ENCODE results near the gene SACS. TPM values are rescaled to one million over a fixed set of nuclear protein-coding genes. Genes with fewer than 3 reads are reported as not detected.

SACS gene
- polyA plus RNA-seq, 3 donors from 2014 or later, result 0.42 to 4.4 (median 4.0) TPM

DNA sequence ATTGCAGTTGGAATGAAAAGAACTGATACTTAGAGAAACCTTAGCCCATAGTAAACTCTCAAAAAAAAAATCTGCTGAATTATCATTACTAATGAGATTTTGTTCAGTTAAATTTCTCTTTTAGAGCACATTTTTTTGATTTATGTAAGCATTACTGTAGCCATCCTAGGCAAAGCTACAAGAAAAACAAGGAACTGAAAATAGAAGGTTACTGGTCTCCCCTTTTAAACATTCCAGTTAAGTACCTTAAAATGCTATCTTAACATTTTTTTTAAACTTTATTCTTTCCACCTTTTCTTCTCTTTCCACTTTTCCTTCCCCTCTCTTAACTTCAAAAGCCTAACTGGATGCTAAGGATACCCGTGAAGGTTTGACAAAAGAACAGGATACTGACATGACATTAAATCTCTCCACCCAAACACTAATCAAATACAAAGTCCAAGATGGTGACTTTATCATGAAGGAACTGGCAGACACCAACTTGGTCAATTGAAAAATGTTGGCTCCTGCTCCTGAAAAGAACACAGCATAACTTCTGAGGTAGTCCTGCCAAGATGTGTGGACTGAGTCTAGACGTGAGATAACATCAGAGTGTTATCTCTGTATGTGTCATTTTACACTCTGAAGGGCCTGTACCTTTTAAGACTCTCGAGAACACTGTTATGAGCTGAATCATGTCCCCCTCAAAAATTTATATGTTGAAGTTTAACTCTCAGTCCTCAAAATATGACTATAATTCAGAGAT lies 29.5 kb upstream of the SACS start:
- H3K27ac Mint-ChIP-seq, result no peak overlapping the region
- H3K4me3 Mint-ChIP-seq, result no peak overlapping the region
- H3K9me3 Mint-ChIP-seq, result no peaks in the 10 kb centered on the region
- H3K4me1 Mint-ChIP-seq, result peaks cover 5 to 19% of the 10 kb centered on the region in 2 donors
- no peaks in the 10 kb centered on the region for H3K36me3 Mint-ChIP-seq
- H3K27me3 Mint-ChIP-seq (ENCODE audit: low read depth in 3 of 3), result peaks cover 0 to 8% (median 3%) of the 10 kb centered on the region in 3 donors
- no peak for DNase-seq

DNA sequence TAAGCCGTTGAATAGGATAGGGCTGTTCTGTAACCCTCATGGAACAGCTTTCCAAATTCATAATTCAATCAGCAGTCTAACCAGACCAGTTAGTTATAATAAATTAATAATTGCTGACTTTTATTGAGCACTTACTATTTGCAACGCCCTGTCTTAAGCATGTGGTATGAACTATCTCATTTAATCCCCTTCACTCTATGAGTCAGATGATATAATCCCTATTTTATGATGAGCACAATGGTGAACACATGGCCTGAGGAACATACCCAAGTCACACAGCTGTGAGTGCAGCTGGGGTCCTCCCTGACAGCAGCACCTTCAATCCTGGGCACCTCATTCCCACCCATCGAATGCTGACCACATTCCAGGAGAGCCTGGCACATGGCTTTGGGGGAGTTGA lies 28.0 kb upstream of the SACS start:
- Mint-ChIP-seq H3K27me3 (ENCODE audit: low read depth in 3 of 3) (peaks cover 0 to 5% (median 3%) of the 10 kb centered on the region in 3 donors), H3K27ac (no peak overlapping the region), H3K9me3 (no peaks in the 10 kb centered on the region), H3K36me3 (no peaks in the 10 kb centered on the region), H3K4me3 (no peak overlapping the region), H3K4me1 (peaks cover 2 to 12% of the 10 kb centered on the region in 2 donors)
- DNase-seq, result no peak

DNA sequence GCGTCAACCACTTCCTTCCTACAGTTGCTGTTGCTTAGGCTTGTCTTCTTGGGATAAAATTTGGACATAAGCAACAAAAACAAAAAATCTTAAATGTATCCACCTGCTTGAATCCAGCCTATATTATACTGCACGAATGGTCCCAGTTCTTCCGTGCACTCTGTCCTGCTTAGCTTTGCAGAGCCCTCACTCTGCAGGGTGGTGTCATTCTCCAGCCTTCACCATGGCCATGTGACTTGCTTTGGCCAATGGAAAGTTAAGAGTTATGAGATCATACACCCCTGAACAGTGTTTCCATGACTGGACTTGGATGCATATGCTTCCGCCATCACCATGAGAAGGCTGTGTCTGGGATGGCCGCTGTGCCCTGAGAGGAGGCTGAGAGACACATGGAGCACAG lies 27.4 kb upstream of the SACS start:
- DNase-seq, result no peak
- Mint-ChIP-seq H3K4me3 (no peak overlapping the region), H3K4me1 (peaks cover under 1 to 8% of the 10 kb centered on the region in 2 donors), H3K27me3 (ENCODE audit: low read depth in 3 of 3) (peaks cover 0 to 3% (median 2%) of the 10 kb centered on the region in 3 donors), H3K27ac (no peak overlapping the region), H3K36me3 (no peaks in the 10 kb centered on the region), H3K9me3 (no peaks in the 10 kb centered on the region)

DNA sequence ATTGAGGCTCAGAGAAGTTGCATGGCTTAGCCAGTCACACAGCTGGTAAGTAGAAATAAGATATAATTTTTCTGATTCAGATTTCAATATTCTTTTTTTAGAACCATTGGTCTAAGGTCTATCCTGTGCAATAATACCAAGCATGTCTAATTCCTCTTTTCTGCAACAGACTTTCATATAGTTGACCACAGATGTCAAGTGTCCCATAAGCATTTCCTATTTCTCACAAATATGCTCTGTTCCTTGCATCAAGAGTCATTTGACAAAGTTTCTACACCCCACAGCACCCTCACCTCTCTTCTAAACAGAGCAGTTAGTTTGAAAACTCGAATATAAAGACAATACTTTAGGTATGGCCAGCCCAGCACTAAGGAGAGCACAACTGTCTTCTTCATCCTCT lies 26.8 kb upstream of the SACS start:
- H3K27ac Mint-ChIP-seq, result no peak overlapping the region
- no peaks in the 10 kb centered on the region for H3K36me3 Mint-ChIP-seq
- no peak overlapping the region for H3K4me3 Mint-ChIP-seq
- no peaks in the 10 kb centered on the region for H3K9me3 Mint-ChIP-seq
- peaks cover 0 to 3% (median 1%) of the 10 kb centered on the region in 3 donors for H3K27me3 Mint-ChIP-seq (ENCODE audit: low read depth in 3 of 3)
- peaks cover 0 to 2% of the 10 kb centered on the region in 2 donors for H3K4me1 Mint-ChIP-seq
- no peak for DNase-seq

DNA sequence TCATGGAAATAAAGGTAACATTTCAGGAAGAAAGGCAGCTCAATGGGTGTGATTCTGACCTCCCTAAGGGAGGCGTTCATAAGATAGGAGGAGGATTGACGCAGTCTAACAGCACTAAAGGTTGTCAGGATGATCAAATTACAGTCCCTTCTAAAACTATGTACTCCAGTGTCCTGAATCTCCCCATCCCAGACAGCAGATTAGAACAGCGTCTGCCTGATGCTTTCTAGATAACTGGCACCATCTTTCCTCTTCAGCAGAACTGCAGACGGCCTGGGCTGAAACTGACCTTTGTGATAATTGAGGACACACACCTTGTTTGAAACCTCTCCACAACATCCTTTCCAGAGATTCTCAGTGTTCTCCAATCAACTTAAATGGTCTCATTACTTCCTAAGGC lies 25.5 kb upstream of the SACS start:
- no peaks in the 10 kb centered on the region for H3K4me1 Mint-ChIP-seq
- H3K9me3 Mint-ChIP-seq, result no peaks in the 10 kb centered on the region
- no peaks in the 10 kb centered on the region for H3K36me3 Mint-ChIP-seq
- no peak for DNase-seq
- no peak overlapping the region for H3K27ac Mint-ChIP-seq
- H3K27me3 Mint-ChIP-seq (ENCODE audit: low read depth in 3 of 3), result peaks cover 0 to 3% (median 0%) of the 10 kb centered on the region in 3 donors
- no peak overlapping the region for H3K4me3 Mint-ChIP-seq

DNA sequence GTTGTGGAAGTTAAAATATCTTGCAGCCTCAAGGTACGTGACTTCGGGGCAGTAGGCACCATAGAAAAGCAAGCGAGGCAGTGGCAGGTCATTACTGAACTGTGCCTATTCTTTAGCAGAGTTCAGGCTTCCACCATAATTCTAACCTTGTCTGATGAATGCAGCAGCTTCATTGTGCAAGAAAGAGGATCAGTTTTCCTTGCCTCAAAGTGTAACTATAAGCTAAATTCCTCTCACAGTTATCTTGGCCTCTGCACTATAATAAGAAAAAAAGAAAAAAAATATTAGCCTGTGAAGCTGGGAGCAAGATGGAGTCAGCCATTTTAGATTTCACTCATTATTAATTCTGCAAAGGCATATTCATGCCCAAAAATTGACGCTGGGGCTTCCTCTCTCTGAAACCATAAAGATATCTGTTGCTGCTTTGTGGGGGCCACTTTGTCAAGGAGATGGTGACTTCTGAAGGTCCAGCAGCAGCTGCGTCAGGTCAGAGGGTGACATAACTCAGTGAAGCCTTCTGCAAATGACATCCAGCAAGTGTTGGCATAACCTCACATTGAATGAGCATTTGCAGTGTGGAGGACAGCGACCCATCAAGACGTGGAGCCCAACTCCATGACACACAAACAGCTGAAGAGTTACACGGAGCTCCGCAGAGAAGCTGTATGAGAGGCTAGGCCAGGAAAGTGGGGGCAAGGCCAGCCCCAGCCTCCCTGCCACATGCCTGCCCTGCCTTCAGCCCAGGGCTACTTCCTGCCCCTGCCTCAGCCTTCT lies 23.1 kb upstream of the SACS start:
- Mint-ChIP-seq H3K9me3 (no peaks in the 10 kb centered on the region), H3K4me1 (no peaks in the 10 kb centered on the region), H3K4me3 (no peak overlapping the region), H3K27me3 (ENCODE audit: low read depth in 3 of 3) (peaks cover 0 to 3% (median 3%) of the 10 kb centered on the region in 3 donors), H3K36me3 (peaks cover 0 to 3% (median 0%) of the 10 kb centered on the region in 3 donors), H3K27ac (no peak overlapping the region)
- no peak for DNase-seq

DNA sequence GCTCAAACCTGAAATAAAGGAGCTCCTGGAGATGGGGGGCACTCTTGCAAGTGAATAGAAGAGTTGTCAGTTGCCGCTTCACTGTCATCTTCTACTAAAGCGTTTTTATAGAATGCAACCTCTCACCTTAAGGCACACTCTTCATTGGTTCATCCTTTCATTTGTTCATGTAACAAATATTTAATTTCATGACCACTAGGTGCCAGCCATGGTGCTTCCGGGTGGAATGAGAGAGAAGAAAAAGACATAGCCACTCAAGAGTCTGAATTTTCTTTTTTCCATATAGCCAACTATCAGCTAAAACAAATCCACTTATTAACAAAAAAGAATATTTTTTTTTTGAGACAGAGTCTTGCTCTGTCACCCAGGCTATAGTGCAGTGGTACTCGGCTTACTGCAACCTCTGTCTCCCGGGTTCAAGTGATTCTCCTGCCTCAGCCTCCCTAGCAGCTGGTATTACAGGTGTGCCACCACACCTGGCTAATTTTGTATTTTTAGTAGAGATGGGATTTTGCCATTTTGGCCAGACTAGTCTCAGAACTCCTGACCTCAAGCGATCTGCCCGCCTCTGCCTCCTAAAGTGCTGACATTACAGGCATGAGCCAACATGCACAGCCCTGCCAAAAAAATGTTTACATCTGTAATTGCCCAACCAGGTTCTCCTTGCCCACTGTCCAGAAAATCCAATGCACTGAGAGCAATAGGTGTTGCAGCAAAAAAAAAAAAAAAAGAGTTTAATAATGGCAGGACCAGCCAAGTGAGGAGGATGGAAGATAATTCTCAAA lies 22.1 kb upstream of the SACS start:
- H3K4me1 Mint-ChIP-seq, result no peaks in the 10 kb centered on the region
- no peak overlapping the region for H3K27ac Mint-ChIP-seq
- peaks cover 1 to 3% (median 3%) of the 10 kb centered on the region in 3 donors for H3K27me3 Mint-ChIP-seq (ENCODE audit: low read depth in 3 of 3)
- no peak overlapping the region for H3K4me3 Mint-ChIP-seq
- peaks cover 0 to 3% (median 0%) of the 10 kb centered on the region in 3 donors for H3K36me3 Mint-ChIP-seq
- DNase-seq, result no peak
- no peaks in the 10 kb centered on the region for H3K9me3 Mint-ChIP-seq

DNA sequence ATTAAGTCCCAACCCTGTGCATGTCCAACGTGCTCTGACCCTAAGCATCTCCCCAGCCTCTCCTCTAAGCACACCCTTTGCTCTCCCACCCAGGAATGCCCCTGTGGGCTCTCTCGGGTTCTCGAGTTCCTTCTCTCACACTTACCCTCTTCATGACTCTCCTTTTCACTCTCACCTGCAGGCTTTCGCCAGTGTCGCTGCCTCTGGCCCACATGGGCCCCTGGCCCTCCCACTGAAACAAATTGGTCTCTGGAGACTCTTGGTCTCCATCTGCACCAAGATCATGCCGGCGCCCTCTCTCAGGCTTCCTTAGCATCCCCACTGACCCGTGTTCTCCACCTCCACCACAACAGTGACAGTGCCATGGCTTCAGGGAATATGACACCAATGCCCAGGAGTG lies 19.6 kb upstream of the SACS start:
- peaks cover 0 to 3% (median 0%) of the 10 kb centered on the region in 3 donors for H3K36me3 Mint-ChIP-seq
- H3K4me1 Mint-ChIP-seq, result no peaks in the 10 kb centered on the region
- peaks cover 0 to 3% (median 1%) of the 10 kb centered on the region in 3 donors for H3K27me3 Mint-ChIP-seq (ENCODE audit: low read depth in 3 of 3)
- H3K9me3 Mint-ChIP-seq, result no peaks in the 10 kb centered on the region
- DNase-seq, result no peak
- H3K27ac Mint-ChIP-seq, result no peak overlapping the region
- no peak overlapping the region for H3K4me3 Mint-ChIP-seq

DNA sequence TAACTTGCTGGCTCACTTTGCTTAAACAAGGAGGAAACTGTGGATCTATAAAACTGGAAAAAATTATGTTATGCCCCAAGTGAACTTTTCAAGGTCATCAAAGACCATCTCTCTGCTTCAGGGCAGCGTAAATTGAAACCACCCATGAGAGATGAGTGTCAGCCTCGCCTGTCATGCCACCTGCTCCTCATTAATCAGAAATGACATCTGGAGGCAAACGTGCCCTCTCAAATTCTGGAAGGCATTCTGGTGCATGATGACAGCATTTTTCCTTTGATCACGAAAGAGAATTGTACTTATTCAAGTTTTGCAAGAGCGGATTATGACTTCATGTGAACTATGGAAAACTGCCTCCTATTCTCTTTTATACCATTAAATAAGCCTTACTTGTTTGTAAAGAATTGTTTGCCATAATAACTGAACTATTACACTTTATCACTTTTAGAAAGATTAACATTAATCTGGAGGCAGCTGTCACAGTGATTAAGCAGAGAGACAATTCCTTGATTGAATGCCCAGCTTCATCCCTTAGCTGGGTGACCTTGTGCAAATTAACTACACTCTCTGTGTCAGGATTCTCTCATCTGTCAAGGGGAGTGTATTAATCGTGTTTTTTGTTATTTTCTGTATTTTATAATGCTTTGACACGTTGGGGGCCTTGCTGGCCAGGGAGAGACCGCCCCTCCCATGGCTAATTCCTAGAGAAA lies 17.0 kb upstream of the SACS start:
- Mint-ChIP-seq H3K27me3 (ENCODE audit: low read depth in 3 of 3) (peaks cover 0 to 3% (median 1%) of the 10 kb centered on the region in 3 donors), H3K9me3 (no peaks in the 10 kb centered on the region), H3K4me3 (no peak overlapping the region), H3K36me3 (peaks cover 0 to 3% (median 0%) of the 10 kb centered on the region in 3 donors), H3K27ac (no peak overlapping the region), H3K4me1 (no peaks in the 10 kb centered on the region)
- no peak for DNase-seq

DNA sequence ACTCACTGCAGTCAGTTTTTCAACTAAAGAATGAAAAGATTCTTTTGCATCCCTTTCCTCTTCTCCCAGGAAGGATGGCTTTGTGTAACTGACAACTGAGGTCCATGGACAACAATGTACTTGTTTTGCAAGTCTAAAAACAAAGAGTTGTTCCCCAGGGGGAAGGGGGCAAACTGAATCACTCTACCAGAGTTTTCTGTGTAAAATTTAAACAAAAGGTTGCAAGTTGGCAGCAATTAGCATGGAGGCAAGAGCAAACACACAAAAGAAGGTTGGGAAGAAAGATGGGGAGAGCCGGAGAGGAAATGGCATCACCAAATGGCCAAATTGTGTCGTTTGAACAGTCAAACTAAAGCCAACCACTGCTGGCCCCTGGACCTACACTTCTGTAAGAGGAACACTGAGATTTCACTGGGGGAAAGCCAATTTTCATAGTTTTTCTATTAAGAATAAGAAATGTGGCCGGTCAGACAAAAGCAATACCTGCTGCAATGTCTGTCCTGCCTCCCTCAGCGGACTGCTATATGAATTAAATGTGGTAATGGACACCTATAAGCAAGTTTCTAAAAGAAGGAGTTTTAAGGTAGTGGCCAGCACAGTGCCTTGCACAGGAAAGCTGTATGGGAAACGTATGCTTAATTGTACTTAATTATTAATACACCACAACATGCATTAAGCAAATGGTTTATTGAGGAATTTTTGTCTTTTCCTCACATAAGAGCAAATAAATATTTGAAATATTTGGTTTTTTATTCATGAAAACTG lies 16.1 kb upstream of the SACS start:
- H3K4me3 Mint-ChIP-seq, result no peak overlapping the region
- H3K9me3 Mint-ChIP-seq, result no peaks in the 10 kb centered on the region
- no peak for DNase-seq
- H3K4me1 Mint-ChIP-seq, result no peaks in the 10 kb centered on the region
- no peak overlapping the region for H3K27ac Mint-ChIP-seq
- peaks cover 0 to 3% (median 1%) of the 10 kb centered on the region in 3 donors for H3K27me3 Mint-ChIP-seq (ENCODE audit: low read depth in 3 of 3)
- H3K36me3 Mint-ChIP-seq, result peaks cover 0 to 3% (median 0%) of the 10 kb centered on the region in 3 donors

DNA sequence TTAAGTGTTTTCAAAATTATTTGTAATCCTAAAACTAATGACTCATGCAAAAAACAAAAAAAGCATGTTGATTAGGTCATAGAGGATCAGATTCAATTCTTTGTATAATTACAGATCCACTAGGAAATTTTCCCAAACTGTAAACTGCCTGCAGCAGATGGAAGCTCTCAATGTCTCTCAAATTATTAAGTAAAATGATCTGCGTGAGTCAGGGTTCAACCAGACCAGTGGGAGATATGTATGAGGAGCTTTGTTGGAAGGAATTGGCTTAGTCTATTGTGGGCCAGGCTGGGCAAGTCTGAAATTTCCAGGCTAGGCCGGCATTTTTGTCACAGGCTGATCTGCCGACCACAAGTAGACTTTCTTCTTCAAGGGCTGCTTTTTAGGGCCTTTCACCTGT lies 14.4 kb upstream of the SACS start:
- Mint-ChIP-seq H3K9me3 (no peaks in the 10 kb centered on the region), H3K27ac (no peak overlapping the region), H3K4me1 (no peaks in the 10 kb centered on the region), H3K27me3 (ENCODE audit: low read depth in 3 of 3) (peaks cover 0 to 1% (median 0%) of the 10 kb centered on the region in 3 donors), H3K4me3 (no peak overlapping the region), H3K36me3 (no peaks in the 10 kb centered on the region)
- DNase-seq, result no peak

DNA sequence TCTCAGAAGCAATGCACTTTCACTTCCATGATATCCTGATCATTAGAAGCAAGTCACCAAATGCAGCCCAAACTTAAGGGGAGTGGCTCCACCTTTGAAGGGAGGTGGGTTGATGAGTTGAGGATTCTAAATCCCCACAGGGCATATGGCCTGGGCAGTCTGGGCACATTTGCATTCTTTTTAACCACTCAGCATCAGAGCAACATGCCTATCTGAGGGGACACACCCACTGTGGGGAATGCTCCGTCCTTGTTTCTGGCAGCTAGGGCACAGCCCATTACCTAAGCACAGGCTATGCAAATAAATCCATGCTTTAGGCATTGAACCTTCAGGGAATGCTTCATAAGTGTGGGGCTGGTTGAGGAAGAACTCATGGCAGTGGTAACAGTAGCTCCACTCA lies 12.3 kb upstream of the SACS start:
- Mint-ChIP-seq H3K27me3 (ENCODE audit: low read depth in 3 of 3) (no peaks in the 10 kb centered on the region), H3K4me1 (no peaks in the 10 kb centered on the region), H3K9me3 (no peaks in the 10 kb centered on the region), H3K36me3 (no peaks in the 10 kb centered on the region), H3K27ac (no peak overlapping the region), H3K4me3 (no peak overlapping the region)
- DNase-seq, result no peak

DNA sequence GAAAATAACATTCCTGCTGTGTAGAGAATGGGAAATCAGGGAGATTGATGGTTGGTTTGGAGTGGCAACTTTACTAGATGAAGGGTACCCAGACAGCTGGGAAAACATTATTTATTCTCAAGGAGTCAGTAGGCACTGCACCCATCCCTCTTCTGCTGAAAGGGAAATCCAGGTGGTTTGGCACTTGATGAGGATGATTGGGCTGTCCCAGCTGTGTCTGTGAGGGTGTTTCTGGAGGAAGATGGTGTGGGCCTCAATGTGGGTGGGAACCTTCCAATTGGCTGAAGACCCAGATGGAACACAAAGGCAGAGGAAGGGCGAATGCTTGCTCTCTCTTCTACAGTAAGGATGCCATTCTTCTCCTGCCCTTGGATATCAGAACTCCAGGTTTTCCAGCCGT lies 10.4 kb upstream of the SACS start:
- Mint-ChIP-seq H3K27me3 (ENCODE audit: low read depth in 3 of 3) (peaks cover 0 to 3% (median 0%) of the 10 kb centered on the region in 3 donors), H3K9me3 (no peaks in the 10 kb centered on the region), H3K4me3 (no peak overlapping the region), H3K27ac (no peak overlapping the region), H3K36me3 (no peaks in the 10 kb centered on the region), H3K4me1 (no peaks in the 10 kb centered on the region)
- no peak for DNase-seq
